ENCODE results near the gene TMEM250. TPM values are rescaled to one million over a fixed set of nuclear protein-coding genes. Genes with fewer than 3 reads are reported as not detected.
A peak's percentile ranks its signal among the peaks of the same experiment; 100 is the strongest.

TMEM250 gene
- total and polyA plus RNA-seq, 9 of the 15 experiments (the other 6 are each of a cell fraction or from before 2014, with no cell fraction given): 0.32 to 44.6 (median 12.2) TPM

- ATAC-seq: peak; percentile 47
- H3K9me1 ChIP-seq (ENCODE audit: control insufficient read depth, insufficient read depth, low read length): no peaks in the 10 kb centered on the region
- CTCF ChIA-PET (ENCODE audit: low intra/inter-chr PET ratio): no interaction called here
- H3K4me1 ChIP-seq (replicated peaks in 1 of 2; ENCODE audit: control insufficient read depth in 2 of 2, insufficient read depth in 2 of 2, low read length in 2 of 2): peaks cover 0 to 17% of the 10 kb centered on the region in 2 experiments; a peak in 2 of 5 replicates
- no peak overlapping the region for H2AFZ ChIP-seq (ENCODE audit: low read depth, low read length)
- H3K4me3 ChIP-seq: no peak overlapping the region
- no peaks in the 10 kb centered on the region for H3K36me3 ChIP-seq (ENCODE audit: control insufficient read depth, insufficient read depth, low read length)
- in situ Hi-C loops (cut with MboI) (no loop called here), intact Hi-C loops (cut with micrococcal nuclease) (no loop called here)
- no peak overlapping the region for H3K27ac ChIP-seq (ENCODE audit: extremely low read depth, low read depth, low read length)
- WGBS (ENCODE audit: insufficient coverage, low coverage, missing lambda C conversion rate): 22% methylated on average over 11 of the region's 12 CpGs
- FAIRE-seq: no peak
- peaks cover 52 to 69% of the 10 kb centered on the region in 2 experiments for H3K27me3 ChIP-seq (ENCODE audit: control insufficient read depth in 2 of 2, insufficient read depth in 2 of 2, low read length in 2 of 2)
- H3K4me2 ChIP-seq (ENCODE audit: insufficient read depth, low read length): no peak overlapping the region
- peak in 2 of 4 experiments; percentile 38 to 53 for DNase-seq (ENCODE audit: extremely low read depth in 1 of 4, low spot score in 3 of 4)
- H3K9me3 ChIP-seq (replicated peaks; ENCODE audit: control insufficient read depth, insufficient read depth, low read depth, low read length): peaks cover 3% of the 10 kb centered on the region; the same call in 1 of the 2 replicates
- peaks cover 3% of the 10 kb centered on the region; the same call in 1 of the 2 replicates for H4K20me1 ChIP-seq (replicated peaks; ENCODE audit: control insufficient read depth, insufficient read depth, low read length)
- BruUV-seq (replicated peaks): no TSS peak
- TF ChIP-seq SMARCA4 (IDR thresholded peaks at IDR 0.05): no peak
- TF ChIP-seq MTA3 (IDR thresholded peaks at IDR 0.05; ENCODE audit: borderline replicate concordance): no peak
- no peak for TF ChIP-seq ZNF511 (CRISPR knock-in tag; IDR thresholded peaks at IDR 0.05)
- no peak for TF ChIP-seq KLF16 (IDR thresholded peaks at IDR 0.05)
- no peak for TF ChIP-seq TAF9B (IDR thresholded peaks at IDR 0.05; ENCODE audit: partially characterized antibody)
- TF ChIP-seq ZSCAN29 (IDR thresholded peaks at IDR 0.05): no peak
- no peak for TF ChIP-seq HNRNPH1 (optimal IDR thresholded peaks at IDR 0.05; ENCODE audit: low read depth, low read length)
- no peak for TF ChIP-seq ILF3 (IDR thresholded peaks at IDR 0.05; ENCODE audit: borderline replicate concordance)
- TF ChIP-seq SIN3A (IDR thresholded peaks at IDR 0.05; ENCODE audit: borderline replicate concordance in 2 of 2, control insufficient read depth in 1 of 2, low read depth in 2 of 2, low read length in 2 of 2): no peak
- no peak for TF ChIP-seq ARID4B (CRISPR knock-in tag; IDR thresholded peaks at IDR 0.05)
- no peak for TF ChIP-seq ETV5 (CRISPR knock-in tag; IDR thresholded peaks at IDR 0.05; ENCODE audit: low read depth)
- no peak for TF ChIP-seq TOE1 (IDR thresholded peaks at IDR 0.05; ENCODE audit: borderline replicate concordance)
- no peak for TF ChIP-seq TOE1 (CRISPR knock-in tag; IDR thresholded peaks at IDR 0.05; ENCODE audit: borderline replicate concordance, low read depth)
- POLR2A ChIA-PET: no interaction called here
- H3K9ac ChIP-seq (ENCODE audit: insufficient read depth in 1 of 2, low read depth in 2 of 2, low read length in 2 of 2): no peak overlapping the region
- H3K79me2 ChIP-seq (ENCODE audit: control insufficient read depth, insufficient read depth, low read length): no peaks in the 10 kb centered on the region
Measured at GRCh38 chr9:136160381-136160841, 41.7 kb upstream of the TMEM250 start.
